ENCODE results near the gene KASH5. TPM values are rescaled to one million over a fixed set of nuclear protein-coding genes. Genes with fewer than 3 reads are reported as not detected.
A peak's percentile ranks its signal among the peaks of the same experiment; 100 is the strongest.

Gene KASH5
- total RNA-seq, 1 experiment from 2014 or later, result 1.00 TPM

DNA sequence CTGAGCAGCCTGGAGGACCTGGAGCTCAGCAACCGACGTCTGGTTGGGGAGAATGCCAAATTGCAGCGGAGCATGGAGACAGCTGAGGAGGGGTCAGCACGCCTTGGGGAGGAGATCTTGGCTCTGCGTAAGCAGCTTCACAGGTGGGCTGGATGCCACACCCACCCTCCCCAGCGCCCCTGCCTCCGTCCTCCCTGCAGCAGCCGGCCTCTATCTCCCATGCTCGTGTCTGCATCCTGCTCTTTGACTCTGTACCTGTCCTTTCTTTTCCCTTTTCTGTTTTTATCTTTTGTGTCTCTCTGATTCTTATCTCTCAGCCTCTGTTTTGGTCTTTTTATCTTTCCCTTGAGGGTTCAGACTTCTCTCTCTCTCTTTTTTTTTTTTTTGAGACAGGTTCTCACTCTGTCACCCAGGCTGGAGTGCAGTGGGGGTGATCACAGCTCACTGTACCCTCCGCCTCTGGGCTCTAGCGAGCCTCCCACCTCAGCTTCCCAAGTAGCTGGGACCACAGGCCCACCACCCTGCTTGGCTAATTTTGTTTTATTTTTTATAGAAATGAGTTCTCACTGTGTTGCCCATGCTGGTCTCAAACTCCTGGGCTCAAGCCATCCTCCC, 10.1 kb downstream of the KASH5 start:
- no peak overlapping the region for H3K4me3 ChIP-seq (ENCODE audit: low read depth, low read length)
- no peak for TF ChIP-seq CTCF (IDR thresholded peaks at IDR 0.05; ENCODE audit: insufficient read depth in 1 of 2, low read depth in 1 of 2, low read length in 1 of 2, severe bottlenecking in 1 of 2, unreplicated experiment in 1 of 2)
- peaks cover 13% of the 10 kb centered on the region for H3K4me1 Mint-ChIP-seq (ENCODE audit: low read depth, unreplicated experiment)
- CTCF ChIA-PET, result interaction anchor here (1.1 kb wide), 1 partner anchor 19 kb away, joined by 3 read pairs; no protein-coding TSS in a partner anchor
- no peaks in the 10 kb centered on the region for H3K36me3 Mint-ChIP-seq (ENCODE audit: insufficient read depth, unreplicated experiment)
- DNase-seq, result no peak
- POLR2A ChIA-PET, result no interaction called here
- no peaks in the 10 kb centered on the region for H3K36me3 ChIP-seq (ENCODE audit: control insufficient read depth, insufficient read depth, low read length)
- BruUV-seq (replicated peaks), result no TSS peak
- H3K27ac Mint-ChIP-seq (ENCODE audit: unreplicated experiment), result no peak overlapping the region
- H3K4me3 Mint-ChIP-seq (ENCODE audit: unreplicated experiment), result peak overlapping the region; percentile 1
- H3K9me3 Mint-ChIP-seq (ENCODE audit: unreplicated experiment), result no peaks in the 10 kb centered on the region
- intact Hi-C loops (cut with micrococcal nuclease; ENCODE audit: unreplicated experiment), result no loop called here
- peaks cover 28% of the 10 kb centered on the region for H3K4me1 ChIP-seq
- H3K9me3 ChIP-seq, result no peaks in the 10 kb centered on the region
- H3K27me3 Mint-ChIP-seq (ENCODE audit: insufficient read depth, unreplicated experiment), result no peaks in the 10 kb centered on the region
- H3K27me3 ChIP-seq (replicated peaks; ENCODE audit: control insufficient read depth, insufficient read depth, low read length), result no peaks in the 10 kb centered on the region

DNA sequence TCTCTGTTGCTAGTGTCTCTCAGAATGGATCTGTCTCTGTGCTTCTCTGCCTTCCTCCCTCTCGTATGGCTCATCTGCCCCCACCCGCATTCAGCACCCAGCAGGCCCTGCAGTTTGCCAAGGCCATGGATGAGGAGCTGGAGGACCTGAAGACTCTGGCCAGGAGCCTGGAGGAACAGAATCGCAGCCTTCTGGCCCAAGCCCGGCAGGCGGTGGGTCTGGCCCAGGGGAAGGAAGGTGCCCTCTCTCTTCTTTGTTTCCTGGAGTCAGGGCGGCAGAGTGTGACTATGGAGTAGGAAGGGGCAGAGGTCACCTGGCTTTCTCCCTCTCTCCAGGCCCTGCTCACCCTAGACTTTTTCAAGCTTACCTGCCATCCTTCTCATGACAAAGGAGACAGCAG, 10.9 kb downstream of the KASH5 start:
- H3K27me3 Mint-ChIP-seq (ENCODE audit: insufficient read depth, unreplicated experiment), result no peaks in the 10 kb centered on the region
- no peaks in the 10 kb centered on the region for H3K9me3 ChIP-seq
- H3K4me3 Mint-ChIP-seq (ENCODE audit: unreplicated experiment), result no peak overlapping the region
- H3K27me3 ChIP-seq (replicated peaks; ENCODE audit: control insufficient read depth, insufficient read depth, low read length), result no peaks in the 10 kb centered on the region
- BruUV-seq (replicated peaks), result no TSS peak
- H3K4me3 ChIP-seq (ENCODE audit: low read depth, low read length), result no peak overlapping the region
- TF ChIP-seq CTCF (IDR thresholded peaks at IDR 0.05; ENCODE audit: insufficient read depth in 1 of 2, low read depth in 1 of 2, low read length in 1 of 2, severe bottlenecking in 1 of 2, unreplicated experiment in 1 of 2), result no peak
- intact Hi-C loops (cut with micrococcal nuclease; ENCODE audit: unreplicated experiment), result no loop called here
- H3K4me1 Mint-ChIP-seq (ENCODE audit: low read depth, unreplicated experiment), result peaks cover 13% of the 10 kb centered on the region
- no peak for DNase-seq
- ChIA-PET POLR2A (no interaction called here), CTCF (no interaction called here)
- no peak overlapping the region for H3K27ac Mint-ChIP-seq (ENCODE audit: unreplicated experiment)
- no peaks in the 10 kb centered on the region for H3K36me3 ChIP-seq (ENCODE audit: control insufficient read depth, insufficient read depth, low read length)
- peaks cover 28% of the 10 kb centered on the region for H3K4me1 ChIP-seq
- H3K9me3 Mint-ChIP-seq (ENCODE audit: unreplicated experiment), result no peaks in the 10 kb centered on the region
- no peaks in the 10 kb centered on the region for H3K36me3 Mint-ChIP-seq (ENCODE audit: insufficient read depth, unreplicated experiment)

DNA sequence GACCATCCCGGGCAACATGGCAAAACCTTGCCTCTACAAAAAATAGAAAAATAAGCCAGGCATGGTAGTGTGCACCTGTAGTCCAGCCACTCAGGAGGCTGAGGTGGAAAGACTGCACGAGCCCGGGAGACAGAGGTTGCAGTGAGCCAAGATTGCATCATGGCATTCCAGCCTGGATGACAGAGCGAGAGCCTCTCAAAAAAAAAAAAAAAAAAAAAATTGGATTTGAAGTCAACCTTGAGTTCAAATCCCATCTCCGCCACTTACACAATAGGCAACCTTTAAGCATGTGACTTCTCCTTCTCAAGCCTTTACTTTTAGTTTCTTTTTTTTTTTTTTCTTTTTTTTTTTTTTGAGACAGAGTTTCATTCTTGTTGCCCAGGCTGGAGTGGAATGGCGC, 12.0 kb downstream of the KASH5 start:
- H3K27ac Mint-ChIP-seq (ENCODE audit: unreplicated experiment), result no peak overlapping the region
- CTCF ChIA-PET, result no interaction called here
- Histone ChIP-seq H3K36me3 (ENCODE audit: control insufficient read depth, insufficient read depth, low read length) (no peaks in the 10 kb centered on the region), H3K4me3 (ENCODE audit: low read depth, low read length) (no peak overlapping the region), H3K27me3 (replicated peaks; ENCODE audit: control insufficient read depth, insufficient read depth, low read length) (no peaks in the 10 kb centered on the region), H3K4me1 (peaks cover 28% of the 10 kb centered on the region), H3K9me3 (no peaks in the 10 kb centered on the region)
- intact Hi-C loops (cut with micrococcal nuclease; ENCODE audit: unreplicated experiment), result no loop called here
- TF ChIP-seq CTCF (IDR thresholded peaks at IDR 0.05; ENCODE audit: insufficient read depth in 1 of 2, low read depth in 1 of 2, low read length in 1 of 2, severe bottlenecking in 1 of 2, unreplicated experiment in 1 of 2), result no peak
- H3K9me3 Mint-ChIP-seq (ENCODE audit: unreplicated experiment), result no peaks in the 10 kb centered on the region
- no peaks in the 10 kb centered on the region for H3K27me3 Mint-ChIP-seq (ENCODE audit: insufficient read depth, unreplicated experiment)
- BruUV-seq (replicated peaks), result no TSS peak
- no peaks in the 10 kb centered on the region for H3K36me3 Mint-ChIP-seq (ENCODE audit: insufficient read depth, unreplicated experiment)
- peak in 1 of 2 experiments; percentile 45 for DNase-seq
- POLR2A ChIA-PET, result no interaction called here
- H3K4me3 Mint-ChIP-seq (ENCODE audit: unreplicated experiment), result no peak overlapping the region
- peaks cover 13% of the 10 kb centered on the region for H3K4me1 Mint-ChIP-seq (ENCODE audit: low read depth, unreplicated experiment)
